ENCODE measurements around the gene ITPR2. TPM values are rescaled to one million over a fixed set of nuclear protein-coding genes. Genes with fewer than 3 reads are reported as not detected.

Gene ITPR2
- total and polyA plus RNA-seq, 2 of the 13 experiments (the other 11 are each of a cell fraction or from before 2014, with no cell fraction given), result 31.9 to 81.9 TPM

- TF ChIP-seq KAT7 (CRISPR knock-in tag; IDR thresholded peaks at IDR 0.05; ENCODE audit: borderline replicate concordance) (no peak), ZNF574 (CRISPR knock-in tag; IDR thresholded peaks at IDR 0.05) (peak; percentile 39; the same call in 1 of the 2 replicates), ZNF329 (CRISPR knock-in tag; IDR thresholded peaks at IDR 0.05; ENCODE audit: low read depth) (no peak), RBM39 (IDR thresholded peaks at IDR 0.05; ENCODE audit: low read depth, low read length, poor library complexity, severe bottlenecking) (no peak), ASH2L (IDR thresholded peaks at IDR 0.05; ENCODE audit: insufficient read length, low read depth, low read length) (peak; percentile 88), ZNF552 (CRISPR knock-in tag; IDR thresholded peaks at IDR 0.05; ENCODE audit: borderline replicate concordance) (no peak), MAZ (IDR thresholded peaks at IDR 0.05; ENCODE audit: borderline replicate concordance, low read depth, low read length) (no peak), MAZ (CRISPR knock-in tag; IDR thresholded peaks at IDR 0.05; ENCODE audit: low read depth) (peak; percentile 68), ZBTB7B (CRISPR knock-in tag; IDR thresholded peaks at IDR 0.05) (peak; percentile 85; the same call in 1 of the 2 replicates), ZNF563 (CRISPR knock-in tag; IDR thresholded peaks at IDR 0.05) (no peak), AGO1 (IDR thresholded peaks at IDR 0.05; ENCODE audit: low read depth, low read length, poor library complexity, severe bottlenecking) (no peak), DNMT1 (CRISPR knock-in tag; IDR thresholded peaks at IDR 0.05) (no peak), TP53 (CRISPR knock-in tag; conservative IDR thresholded peaks at IDR 0.05) (no peak), CC2D1A (CRISPR knock-in tag; IDR thresholded peaks at IDR 0.05) (no peak), FOXO4 (CRISPR knock-in tag; conservative IDR thresholded peaks at IDR 0.05) (no peak), ZNF746 (CRISPR knock-in tag; IDR thresholded peaks at IDR 0.05) (no peak; the same call in 1 of the 2 replicates), ZNF569 (CRISPR knock-in tag; IDR thresholded peaks at IDR 0.05; ENCODE audit: borderline replicate concordance) (no peak)
Measured at GRCh38 chr12:26768611-26769603, 64.1 kb downstream of the ITPR2 start (continued).
